HG02759 (cell line): ENCODE results near the gene PLEKHG5.

Source experiments
- ATAC-seq: cut with Tn5 transposase; IDR thresholded peaks from one replicate; pipeline ENCODE4 v1.9.1; 2021; ENCODE audit warnings: mild to moderate bottlenecking, moderate library complexity; ENCODE audit not compliant: unreplicated experiment

Gene PLEKHG5

DNA sequence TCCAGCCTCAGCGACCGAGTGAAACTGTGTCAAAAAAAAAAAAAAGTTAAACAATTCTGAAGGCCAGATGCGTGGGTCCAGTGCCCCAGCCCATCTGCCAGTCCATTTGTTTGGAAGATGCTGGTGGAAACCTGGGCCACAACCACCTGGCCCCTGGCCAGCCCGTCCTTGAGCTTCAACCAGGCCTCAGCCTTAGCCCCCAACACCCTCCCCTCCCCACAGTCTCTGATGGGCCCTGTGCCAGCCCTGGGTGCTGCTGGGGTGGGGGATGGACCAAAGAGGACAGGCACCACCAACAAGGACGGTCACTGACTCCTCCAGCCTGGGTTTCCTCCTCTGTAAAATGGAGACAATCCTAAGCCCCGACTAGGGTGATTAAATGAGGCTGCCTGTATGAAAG lies 19.6 kb upstream of the PLEKHG5 start:
- no peak for ATAC-seq

DNA sequence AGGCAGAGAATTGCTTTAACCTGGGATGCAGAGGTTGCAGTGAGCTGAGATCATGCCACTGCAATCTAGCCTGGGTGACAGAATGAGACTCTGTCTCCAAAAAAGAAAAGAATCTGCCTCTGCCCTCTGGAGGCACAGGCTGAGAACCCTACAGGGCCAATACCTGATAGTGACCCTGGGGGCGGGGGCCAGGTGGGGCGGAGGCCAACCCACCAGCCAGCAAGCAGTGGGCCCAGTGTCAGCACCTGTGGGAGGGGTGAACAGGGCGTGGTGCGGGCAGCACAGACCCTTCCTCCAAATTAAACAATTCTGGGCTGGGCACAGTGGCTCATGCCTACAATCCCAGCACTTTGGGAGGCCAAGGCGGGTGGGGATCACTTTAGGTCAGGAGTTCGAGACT lies 19.0 kb upstream of the PLEKHG5 start:
- ATAC-seq, result no peak

DNA sequence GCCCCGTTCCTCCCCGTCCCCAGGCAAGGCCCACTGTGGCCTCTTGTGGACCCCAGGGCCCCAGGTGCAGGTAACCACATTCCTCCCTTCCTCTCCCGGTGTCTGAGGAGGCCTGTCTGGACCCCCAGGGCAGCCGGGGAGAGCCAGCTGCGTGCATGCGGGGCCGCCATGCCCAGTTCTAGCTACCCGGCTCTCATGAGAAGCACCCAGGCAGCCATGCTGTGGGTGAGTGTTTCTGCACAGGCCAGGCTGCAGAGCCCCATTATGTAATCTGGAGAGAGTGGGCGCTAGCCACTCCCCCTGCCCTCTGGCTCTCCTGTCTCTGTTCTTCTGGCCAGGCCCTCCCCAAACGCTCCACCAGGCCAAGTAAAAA lies 18.4 kb upstream of the PLEKHG5 start:
- ATAC-seq, result no peak

DNA sequence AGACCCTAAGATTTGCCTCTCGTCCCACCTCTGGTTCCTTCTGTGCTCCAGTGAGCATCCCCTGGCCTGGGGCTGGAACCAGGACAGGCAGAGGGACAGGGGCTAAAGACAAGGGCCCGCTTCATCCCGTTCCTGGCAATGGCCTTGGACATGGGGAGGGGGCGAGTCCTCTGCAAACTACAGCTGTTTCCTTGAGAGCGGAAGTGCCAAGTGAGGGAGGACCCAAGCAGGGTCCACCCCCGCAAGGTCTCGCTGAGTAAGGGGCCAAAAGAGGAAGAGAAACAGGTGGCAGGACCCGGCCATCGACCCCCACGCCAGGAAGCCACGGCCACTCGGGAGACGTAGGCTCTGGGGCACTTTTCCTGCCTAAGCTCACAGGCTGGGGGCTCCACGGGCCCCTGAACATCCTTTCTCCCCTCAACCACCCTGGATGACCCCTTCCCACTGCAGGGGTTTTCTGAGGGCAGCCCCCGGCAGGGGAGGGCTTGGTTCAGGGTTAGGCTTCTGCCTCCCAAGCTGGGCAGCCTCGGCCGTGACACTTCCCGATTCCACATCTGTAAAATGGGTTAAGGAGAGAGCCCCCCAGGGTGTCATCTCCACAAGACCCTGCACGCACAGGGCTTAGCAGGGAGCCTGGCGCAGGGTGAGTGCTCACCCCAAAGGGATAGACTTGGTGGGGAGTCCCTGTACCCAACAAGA lies 17.9 kb upstream of the PLEKHG5 start:
- ATAC-seq, result no peak

DNA sequence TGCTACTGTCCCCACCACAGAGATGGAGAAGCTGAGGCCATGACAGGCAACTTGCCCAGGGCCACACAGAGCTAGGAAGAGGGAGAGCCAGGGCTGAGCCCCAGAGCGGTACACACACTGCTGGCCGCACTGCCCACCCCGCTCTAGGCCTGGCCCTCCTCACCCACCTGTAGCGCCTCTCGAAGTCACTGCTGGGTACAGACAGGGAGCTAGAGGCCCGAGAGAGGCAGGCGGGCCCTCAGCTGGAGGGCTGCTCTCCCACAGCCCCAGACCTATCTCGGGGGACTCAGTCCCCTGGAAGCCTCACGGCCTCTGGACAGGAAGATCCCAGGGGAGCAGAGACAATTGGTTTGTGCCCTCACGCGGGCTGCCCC lies 17.3 kb upstream of the PLEKHG5 start:
- ATAC-seq, result no peak

DNA sequence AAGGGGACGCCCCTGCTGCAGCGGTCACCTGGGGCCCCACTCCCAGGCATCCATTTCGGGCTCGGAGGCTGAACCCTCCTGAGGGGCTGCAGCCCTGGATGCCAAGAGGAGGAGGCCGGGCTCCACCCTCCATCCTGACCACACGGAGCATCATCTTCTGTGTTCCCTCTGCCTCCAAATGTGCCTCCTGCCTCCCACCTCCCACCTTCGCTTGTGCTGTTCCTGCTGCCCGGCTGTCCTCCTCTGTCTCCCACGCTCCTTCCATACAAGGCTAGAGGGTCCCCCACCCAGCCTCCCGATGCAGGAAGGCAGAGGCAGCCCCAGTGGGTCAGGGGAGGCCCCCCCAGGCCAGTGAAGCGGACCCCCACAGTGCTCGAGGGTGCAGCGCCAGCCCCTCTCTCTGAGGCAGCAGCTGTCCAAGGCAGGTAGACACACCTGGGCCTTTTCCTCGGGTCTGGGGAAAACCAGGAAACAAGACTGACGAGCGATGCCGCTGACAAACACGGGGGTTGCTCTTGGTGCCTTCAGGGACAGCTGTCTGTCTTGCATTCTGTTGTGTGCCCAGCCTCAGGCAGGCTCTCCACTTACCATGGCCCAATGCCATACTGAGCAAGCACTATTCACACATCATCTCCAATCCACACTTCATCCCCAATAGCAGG lies 16.8 kb upstream of the PLEKHG5 start:
- ATAC-seq, result no peak

DNA sequence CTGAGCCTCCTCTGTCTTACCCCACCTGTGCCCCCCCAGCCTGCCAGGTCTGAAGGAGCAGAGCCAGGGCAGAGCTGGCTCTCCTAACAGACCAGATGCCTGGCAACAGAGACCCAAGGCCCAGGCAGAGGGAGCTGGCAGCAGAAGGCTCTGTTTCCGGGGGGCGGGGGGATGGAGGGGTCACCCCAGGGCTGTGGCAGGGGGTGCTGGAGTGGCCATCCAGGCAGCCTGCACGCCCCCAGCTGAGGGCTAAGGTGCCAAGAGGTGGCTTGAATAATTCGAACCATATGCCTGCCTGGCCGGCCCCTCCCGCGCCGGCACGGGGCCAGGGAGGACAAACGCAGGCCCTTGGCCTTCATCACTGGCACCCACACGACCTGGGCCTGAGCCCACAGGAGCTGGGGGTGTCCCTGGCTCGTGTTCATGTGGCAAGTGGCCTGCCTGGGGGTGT lies 16.0 kb upstream of the PLEKHG5 start:
- ATAC-seq, result no peak

DNA sequence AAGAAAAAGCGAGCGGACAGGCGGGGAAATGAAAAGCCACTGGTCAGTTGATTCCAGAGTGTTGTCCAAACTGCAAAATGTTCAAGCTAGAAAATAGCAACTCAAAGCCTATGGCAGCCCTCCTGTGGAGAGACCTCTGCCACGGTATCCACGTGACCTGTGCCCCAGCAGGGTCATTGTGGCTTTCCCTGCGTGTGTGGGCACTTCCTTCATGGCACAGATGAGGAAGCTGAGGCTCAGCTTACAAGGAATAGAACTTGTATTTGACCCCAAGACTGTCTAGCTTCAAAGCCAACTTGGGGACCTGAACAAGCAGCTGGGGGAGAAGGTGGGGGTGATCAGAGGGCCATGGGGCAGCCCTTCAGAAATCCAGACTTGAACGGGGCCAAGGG lies 15.6 kb upstream of the PLEKHG5 start:
- no peak for ATAC-seq

DNA sequence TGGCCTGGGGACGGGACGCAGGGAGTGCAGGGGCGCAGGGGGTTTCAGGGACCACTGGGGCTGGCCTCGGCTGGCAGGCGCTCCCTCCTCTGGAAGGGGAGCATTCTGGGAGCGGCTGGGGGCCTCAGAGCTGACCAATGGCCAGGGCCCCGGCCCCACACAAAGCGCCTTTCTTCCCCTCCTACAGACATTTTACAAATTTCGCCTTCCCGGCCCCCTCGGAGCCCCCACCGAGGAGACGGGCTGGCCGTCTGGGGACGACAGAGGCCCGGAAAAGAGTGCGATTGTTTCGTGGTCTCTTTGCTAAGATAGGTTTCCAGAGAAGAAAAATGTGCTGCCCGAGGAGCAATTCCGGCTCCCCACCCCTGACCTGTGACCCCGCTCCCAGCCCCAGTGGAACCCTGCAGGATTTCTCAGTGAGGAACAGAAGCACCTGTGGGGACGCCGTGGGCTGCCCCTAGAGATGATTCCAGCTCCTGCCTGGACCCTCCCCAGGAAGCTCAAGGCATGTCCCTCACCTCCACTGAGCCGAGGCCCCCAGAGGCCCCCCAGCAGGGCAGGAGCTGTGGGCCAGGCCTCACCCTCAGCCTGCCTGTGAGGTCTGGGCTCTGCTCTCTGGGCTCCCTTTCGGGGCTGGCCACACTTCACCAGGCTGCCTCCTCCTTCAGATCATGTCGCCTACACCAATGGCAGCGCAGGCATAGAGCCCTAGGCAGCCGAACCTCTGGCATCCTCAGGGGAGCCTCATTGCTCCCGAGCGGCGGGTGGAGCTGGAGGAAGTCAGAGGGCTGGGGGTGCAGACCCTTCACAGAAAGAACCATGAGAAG lies 15.0 kb upstream of the PLEKHG5 start:
- no peak for ATAC-seq

DNA sequence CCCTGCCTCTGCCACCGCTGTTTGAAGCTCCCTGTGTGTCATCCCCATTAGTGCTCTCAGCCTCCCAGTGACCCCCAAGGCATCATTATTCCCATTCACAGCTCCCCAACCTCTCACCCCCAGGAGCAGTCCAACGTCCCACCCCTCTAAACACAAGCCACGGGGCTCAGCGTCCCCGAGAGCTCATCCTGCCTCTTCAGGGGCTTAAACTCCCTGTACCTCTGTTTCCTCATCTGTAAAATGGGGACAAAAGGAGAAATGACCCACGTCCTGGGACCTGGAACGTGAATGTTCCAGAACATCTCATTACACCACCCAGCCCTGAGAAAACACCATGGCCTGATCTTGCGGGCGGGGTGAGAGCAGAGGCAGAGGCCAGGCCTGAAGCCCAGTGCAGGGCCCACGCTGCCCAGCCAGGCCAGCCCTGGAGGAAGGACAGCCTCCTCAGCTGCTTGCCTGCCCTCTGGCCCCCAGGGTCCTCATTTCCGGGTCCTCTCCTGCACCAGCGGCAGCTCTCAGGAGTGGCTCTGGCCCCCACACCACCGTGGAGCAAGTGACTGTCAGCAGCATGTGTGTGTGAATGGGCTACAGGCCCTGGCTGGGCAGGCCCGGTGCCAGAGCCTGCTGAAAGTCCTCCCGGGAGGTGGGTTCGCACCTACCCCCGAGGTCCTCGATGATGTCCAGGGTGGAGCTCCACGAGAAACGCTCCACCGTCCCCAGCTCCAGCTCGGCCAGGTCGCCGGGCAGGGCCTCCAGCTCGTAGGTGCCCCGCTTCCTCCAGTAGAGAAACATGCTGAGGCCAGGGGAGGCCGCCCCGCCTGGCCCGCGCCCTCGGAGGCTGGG lies 14.1 kb upstream of the PLEKHG5 start:
- no peak for ATAC-seq

DNA sequence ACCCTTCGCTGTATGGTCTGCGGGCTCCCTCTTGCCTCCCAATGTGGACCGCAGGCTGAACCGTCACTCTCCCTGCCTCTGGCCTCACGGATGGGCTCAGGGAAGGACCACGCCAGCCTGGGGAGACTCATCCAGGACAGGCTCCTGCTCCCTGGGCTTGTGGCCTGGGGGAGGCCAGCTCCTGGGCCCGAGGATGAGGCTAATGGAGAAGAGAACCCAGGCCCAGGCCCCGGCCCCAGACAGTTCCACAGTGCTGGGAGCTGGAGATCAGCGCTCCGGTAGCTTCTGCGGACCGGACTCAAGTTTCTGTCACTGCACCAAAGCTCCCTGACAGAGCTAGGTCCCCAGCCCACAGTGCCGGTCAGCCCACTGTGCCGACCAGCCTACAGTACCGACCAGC lies 13.4 kb upstream of the PLEKHG5 start:
- no peak for ATAC-seq

DNA sequence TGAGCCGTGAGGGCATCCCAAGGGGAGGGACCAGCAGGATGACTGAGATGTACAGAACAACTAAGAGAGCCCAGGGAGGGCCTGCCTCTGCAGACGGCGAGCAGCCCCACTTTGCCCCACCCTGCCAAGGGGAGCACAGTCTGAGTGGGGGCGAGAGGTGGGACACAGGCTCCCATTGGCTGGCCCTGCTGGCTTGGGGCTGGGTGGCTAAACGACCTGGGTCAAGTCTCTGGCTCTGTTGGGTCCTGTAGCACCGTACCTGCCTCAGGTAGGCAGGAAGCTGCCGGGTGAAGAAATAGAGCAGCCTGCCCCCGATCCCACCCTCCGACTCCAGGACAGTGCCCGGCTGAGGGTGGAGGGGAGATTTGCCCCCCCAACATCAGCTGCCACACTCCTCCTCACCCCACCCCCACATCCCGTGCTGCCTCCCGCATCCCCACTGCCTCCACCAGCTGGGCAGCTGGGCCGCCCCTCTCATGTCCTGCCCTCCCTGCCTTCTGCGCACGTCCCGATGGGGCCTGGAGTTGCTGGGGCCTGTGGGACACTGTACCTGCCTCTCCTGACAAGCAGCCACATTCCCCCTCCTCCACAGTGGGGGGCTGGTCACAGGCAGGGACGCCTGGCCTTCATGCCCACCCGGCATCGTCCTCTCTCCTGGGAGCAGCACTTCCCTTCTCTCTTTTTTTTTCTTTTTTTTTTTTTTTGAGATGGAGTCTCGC lies 12.6 kb upstream of the PLEKHG5 start:
- no peak for ATAC-seq

DNA sequence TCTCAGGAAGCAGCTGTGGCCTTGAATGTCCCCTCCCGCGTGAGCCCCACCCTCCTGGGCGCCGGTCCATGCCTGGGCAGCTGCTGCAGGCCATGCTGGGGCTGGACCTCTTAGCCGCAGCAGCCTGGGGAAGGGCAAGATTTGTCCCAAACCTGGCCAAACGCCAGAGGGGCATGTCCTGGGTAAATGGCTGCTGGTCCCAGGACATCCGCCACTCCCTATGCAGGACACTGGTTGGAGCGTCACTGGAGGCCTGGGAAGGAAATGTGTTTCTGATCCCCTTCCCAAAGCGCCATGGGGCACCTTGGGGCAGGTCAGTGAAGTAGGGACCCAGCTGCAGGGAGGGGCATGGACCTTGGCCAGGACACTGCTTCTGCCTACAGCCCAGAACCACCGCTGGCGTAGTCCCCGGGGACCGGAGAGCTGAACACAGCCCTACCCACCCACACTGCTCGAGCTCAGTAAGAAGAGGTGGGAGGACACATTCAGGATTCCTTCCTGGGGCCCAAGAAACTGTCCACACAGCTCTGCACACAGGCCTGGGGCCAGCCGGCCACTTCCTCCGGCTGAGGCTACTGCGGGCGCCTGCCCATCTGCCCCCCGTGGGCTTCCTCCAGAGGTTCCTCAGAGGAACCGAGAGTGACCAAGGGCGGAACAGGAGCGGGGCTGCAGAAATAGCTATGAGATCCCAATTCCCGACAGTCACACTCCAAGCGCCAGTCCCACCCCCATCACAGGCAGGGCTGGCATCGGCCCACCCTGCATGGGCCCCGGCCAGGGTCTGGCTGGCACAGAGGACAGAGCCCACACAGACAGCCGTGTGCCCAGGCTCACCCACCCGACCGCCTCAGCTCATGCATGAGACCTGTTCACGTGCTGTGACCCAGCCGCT lies 10.8 kb upstream of the PLEKHG5 start:
- ATAC-seq, result no peak

DNA sequence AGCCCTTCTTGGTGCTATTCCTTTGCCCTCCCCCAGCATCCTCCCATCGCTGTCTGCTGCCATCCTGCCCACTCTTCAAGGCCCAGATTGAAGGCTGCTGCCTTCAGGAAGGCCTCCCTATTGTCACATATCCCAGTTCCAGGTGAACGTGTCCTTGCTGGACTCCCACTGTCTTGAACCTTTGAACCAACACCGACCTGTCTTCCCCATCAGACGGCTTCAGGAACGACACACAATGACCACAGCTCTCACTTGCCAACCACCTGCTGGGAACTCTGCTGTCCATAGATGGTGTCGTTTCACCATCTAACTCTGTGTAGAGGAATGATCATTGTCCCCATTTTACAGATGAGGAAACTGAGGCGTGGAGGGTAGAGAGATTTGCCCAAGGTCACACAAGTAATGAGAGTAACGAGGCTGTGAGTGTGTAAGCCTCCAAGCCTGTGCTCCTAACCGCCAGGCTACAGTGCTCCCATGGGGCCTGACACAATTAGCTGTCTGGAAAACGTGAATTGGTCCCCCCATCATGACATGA lies 9.9 kb upstream of the PLEKHG5 start:
- ATAC-seq, result no peak

DNA sequence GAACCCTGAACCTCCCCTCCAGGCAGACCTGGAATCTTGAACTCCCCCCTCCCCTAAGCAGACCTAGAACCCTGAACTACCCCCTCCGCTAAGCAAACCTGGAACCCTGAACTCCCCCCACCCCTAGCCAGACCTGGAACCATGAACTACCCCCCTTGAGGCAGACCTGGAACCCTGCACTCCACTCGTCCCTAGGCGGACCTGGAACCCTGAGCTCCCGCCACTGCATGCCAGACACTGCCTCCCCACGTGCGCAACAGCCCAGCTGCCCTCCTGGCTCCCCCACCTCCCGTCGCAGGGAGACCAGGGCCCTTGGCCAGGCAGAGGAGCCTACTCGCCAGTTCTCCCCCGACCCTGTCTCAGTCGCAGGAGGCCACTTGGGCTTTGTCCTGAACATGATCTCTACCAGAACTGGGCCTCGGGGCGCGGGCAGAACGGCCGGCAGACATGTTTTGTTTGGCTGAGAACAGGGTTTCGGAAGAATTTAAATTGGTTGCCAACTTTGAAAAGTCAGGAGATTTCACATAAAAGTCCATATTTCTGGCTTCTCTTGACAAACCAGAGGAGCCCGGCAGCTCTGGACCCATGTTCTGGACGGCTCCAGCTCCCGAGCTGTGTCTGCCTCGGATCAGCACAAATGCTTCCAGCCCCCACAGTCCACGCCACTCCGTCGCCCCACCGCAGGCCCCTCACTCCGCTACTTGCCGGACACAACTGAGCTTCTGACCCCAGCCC lies 9.2 kb upstream of the PLEKHG5 start:
- ATAC-seq, result no peak

DNA sequence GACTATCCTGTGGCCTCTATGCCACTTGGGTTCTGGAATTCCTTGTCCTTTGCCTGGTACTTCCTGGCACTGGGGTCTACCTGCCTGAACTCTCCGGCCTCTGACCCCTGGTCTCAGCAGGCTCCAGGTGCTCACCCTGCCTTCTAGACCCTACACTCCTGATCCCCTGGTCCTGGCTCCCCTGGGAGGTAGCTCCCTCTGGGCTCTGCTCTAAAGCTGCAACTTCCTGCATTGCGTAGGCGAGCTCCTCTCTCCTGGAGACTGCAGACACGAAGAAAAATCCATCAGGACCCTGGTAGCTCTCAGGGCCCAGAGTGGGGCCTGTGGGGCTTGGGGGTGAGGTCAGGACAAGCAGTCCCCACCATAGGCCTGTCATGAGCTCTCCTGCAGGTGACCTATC lies 7.8 kb upstream of the PLEKHG5 start:
- no peak for ATAC-seq

DNA sequence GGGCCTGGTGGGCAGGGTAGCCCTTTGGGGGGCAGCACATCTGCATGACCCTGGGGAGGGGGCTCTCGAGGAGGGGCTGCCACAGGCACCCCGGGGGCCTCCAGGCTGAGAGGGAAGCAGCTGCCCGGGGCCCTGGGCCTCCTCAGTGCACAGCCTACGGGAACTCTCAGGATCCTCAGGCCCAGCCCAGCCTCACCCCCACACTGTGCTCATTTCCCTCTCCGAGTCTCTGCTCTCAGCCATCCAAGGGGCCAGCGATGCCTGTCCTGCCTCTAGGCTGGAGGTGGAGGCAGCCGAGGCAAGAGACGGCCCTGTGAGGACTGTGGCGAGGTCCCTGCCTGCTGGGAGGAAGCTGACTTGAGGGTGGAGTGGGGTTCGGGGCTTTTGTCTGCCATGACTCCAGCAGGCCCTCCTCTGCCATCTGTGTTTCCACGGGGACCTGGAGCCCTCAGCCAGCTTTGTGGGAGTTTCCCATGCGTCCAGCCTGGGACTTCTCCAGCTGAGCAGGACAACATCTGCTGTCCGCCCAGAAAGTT lies 7.2 kb upstream of the PLEKHG5 start:
- ATAC-seq, result no peak

DNA sequence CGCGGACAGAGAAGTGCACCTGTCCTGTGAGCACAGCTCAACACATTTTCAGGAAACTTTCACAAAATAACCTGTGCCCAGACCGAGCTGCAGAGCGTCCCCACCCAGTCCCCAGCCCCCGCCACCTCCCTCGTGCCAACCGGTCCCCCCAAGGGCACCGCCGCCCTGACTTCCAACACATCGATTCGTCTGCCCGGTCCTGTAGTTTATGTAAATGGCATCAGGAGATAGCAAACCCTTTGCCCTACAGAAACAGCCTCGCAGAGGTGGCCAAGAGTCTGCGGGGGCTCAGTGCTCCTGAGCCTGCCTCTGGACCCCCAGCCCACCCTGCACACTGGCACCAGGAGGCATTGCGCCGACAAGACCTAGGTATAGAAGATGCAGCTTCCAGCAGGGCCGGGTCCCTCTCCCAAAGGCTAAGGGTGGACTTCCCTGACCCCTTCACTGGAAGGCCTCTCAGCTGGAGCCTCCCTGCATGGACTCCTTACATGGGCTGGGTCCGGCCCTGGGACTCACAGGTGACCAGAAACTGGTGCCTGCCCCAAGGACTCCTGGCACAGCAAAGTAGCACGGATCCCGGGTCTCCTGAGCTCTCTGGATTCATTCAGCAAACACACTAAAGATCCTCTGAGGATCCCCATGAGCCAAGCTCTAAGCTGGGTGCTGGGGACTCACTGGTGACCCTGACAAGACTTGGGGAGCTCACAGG lies 6.6 kb upstream of the PLEKHG5 start:
- no peak for ATAC-seq
